ENCODE data around the gene DPP4.

DNA sequence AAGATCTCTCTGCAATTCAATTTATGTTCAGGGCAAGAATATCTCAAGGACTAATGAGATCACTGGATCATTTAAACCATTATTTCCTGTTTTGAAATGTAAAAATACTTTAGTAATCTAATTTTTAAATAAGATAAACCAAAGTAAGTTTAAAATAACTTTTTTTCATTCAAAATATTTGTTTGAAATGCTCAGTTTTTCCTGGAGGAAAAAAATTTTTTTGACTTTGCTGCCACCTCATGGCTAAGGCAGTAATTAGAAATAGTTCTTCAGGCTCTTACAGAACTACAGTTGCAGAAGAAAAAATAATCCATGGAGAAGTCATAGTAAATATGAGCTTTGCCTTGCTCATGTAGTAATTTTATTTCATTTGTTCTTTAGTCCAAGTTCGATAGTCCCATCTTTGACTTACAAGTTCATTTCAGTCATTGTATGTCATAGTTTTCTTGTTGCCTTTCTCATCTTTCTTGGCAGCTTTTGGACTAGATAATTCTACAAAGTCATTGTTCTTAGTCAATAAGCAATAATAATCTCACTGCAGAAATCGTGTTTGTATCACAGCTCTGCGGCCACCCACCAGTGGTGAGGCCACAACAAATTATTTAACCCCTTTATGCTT lies 127.4 kb downstream of the DPP4 start:
- TF ChIP-seq, protein P1, sequence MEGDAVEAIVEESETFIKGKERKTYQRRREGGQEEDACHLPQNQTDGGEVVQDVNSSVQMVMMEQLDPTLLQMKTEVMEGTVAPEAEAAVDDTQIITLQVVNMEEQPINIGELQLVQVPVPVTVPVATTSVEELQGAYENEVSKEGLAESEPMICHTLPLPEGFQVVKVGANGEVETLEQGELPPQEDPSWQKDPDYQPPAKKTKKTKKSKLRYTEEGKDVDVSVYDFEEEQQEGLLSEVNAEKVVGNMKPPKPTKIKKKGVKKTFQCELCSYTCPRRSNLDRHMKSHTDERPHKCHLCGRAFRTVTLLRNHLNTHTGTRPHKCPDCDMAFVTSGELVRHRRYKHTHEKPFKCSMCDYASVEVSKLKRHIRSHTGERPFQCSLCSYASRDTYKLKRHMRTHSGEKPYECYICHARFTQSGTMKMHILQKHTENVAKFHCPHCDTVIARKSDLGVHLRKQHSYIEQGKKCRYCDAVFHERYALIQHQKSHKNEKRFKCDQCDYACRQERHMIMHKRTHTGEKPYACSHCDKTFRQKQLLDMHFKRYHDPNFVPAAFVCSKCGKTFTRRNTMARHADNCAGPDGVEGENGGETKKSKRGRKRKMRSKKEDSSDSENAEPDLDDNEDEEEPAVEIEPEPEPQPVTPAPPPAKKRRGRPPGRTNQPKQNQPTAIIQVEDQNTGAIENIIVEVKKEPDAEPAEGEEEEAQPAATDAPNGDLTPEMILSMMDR (IDR thresholded peaks at IDR 0.05) = peak in 3 of 4 experiments; percentile 39 to 55 (median 47)
- no peak for TF ChIP-seq POLR2AphosphoS5 (IDR thresholded peaks at IDR 0.05)
- no peak for TF ChIP-seq POLR2A (IDR thresholded peaks at IDR 0.05)

Measured in prostate gland (tissue), 2 donors.